Activated naive CD8-positive, alpha-beta T cell treated with anti-CD3 and anti-CD28 coated beads, Interleukin-2, amount 50 U/mL, for 16 hours (primary cell): ENCODE measurements around the gene TMEM120B.

ENCODE experiments used
- DNase-seq: peaks from one replicate; pipeline ENCODE4 v3.0.0-alpha.2; 2020; ENCODE audit warnings: low read depth, low spot score

Gene TMEM120B

GRCh38 chr12:121815263-121815662, 102.7 kb downstream of the TMEM120B start:
- DNase-seq = no peak

DNA sequence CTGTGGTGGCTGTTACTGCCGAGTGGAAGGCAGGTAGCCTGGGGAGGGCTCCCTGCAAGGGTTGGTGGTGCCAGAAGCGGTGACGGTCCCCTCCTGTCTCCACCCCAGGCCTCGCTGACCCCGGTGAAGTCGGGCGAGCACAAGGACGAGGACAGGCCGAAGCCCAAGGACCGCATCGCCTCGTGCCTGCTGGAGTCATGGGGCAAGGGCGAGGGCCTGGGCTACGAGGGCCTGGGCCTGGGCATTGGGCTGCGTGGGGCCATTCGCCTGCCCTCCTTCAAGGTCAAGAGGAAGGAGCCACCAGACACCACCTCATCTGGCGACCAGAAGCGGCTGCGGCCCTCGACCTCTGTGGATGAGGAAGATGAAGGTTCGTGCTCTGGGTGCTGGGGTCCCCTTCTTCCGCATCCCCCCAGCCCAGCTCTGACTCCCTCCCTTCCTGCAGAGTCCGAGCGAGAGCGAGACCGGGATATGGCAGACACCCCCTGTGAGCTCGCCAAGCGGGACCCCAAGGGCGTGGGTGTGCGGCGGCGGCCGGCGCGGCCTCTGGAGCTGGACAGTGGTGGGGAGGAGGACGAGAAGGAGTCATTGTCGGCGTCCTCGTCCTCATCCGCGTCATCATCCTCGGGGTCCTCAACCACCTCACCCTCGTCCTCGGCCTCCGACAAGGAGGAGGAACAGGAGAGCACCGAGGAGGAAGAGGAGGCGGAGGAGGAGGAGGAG, 104.5 kb downstream of the TMEM120B start:
- no peak for DNase-seq

GRCh38 chr12:121817648-121818043, 105.1 kb downstream of the TMEM120B start:
- no peak for DNase-seq

GRCh38 chr12:121819212-121819949, 106.8 kb downstream of the TMEM120B start:
- no peak for DNase-seq

DNA sequence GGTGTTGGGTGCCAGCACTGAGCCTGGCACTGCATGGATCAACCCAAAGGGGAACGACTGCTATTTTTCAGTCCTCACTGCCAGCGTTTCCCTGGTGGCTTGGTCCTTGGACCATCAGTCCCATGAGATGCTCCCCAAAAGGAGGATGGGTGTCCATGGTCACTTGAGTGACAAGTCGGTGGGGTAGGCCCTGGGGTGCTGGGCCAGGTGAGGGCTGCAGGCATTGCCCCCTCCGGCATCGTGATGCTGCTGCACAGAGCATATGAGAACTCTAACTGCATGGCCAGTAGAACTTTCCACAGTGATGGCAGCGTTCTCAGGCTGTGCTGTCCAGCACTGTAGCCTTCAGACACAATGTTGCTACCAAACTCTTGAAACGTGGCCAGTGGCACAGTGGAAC, 107.5 kb downstream of the TMEM120B start:
- DNase-seq = no peak

DNA sequence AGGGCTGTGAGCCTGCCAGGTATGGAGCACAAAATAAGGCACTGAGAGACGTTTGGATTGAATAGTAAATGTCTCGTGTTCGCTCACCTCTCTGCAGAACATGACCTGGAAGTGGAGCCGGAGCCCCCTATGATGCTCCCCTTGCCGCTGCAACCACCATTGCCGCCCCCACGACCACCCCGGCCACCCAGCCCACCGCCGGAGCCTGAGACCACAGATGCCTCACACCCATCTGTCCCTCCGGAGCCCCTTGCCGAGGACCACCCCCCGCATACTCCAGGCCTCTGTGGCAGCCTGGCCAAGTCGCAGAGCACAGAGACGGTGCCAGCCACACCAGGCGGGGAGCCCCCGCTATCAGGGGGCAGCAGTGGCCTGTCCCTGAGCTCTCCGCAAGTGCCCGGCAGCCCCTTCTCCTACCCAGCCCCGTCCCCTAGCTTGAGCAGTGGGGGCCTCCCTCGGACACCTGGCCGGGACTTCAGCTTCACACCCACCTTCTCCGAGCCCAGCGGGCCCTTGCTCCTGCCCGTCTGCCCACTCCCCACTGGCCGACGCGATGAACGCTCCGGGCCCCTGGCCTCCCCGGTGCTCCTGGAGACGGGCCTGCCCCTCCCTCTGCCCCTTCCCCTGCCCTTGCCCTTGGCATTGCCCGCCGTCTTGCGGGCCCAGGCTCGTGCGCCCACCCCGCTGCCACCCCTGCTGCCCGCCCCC, 110.0 kb downstream of the TMEM120B start:
- DNase-seq = no peak

- DNase-seq = no peak
Measured at GRCh38 chr12:121823101-121823726, 110.7 kb downstream of the TMEM120B start.

GRCh38 chr12:121823727-121824115, 111.2 kb downstream of the TMEM120B start:
- DNase-seq = no peak

DNA sequence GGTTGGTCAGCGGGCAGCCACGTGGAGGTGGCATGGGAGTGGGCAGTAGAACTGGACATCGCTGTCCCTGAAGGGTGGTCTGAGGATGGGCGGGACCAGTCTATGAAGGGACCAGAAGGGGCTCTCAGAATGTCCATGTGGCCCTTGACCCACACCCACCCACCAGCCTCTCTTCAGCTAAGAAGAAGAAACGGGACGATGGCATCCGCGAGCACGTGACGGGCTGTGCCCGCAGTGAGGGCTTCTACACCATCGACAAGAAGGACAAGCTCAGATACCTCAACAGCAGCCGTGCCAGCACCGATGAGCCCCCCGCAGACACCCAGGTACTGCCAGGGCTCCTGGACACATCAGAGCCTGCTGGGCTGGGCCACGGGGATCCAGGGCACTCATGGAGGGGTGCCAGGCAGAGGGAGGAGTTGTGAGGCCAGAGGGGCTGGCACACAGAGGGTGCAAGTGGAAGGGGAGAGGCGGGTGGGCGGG, 112.5 kb downstream of the TMEM120B start:
- DNase-seq = no peak

DNA sequence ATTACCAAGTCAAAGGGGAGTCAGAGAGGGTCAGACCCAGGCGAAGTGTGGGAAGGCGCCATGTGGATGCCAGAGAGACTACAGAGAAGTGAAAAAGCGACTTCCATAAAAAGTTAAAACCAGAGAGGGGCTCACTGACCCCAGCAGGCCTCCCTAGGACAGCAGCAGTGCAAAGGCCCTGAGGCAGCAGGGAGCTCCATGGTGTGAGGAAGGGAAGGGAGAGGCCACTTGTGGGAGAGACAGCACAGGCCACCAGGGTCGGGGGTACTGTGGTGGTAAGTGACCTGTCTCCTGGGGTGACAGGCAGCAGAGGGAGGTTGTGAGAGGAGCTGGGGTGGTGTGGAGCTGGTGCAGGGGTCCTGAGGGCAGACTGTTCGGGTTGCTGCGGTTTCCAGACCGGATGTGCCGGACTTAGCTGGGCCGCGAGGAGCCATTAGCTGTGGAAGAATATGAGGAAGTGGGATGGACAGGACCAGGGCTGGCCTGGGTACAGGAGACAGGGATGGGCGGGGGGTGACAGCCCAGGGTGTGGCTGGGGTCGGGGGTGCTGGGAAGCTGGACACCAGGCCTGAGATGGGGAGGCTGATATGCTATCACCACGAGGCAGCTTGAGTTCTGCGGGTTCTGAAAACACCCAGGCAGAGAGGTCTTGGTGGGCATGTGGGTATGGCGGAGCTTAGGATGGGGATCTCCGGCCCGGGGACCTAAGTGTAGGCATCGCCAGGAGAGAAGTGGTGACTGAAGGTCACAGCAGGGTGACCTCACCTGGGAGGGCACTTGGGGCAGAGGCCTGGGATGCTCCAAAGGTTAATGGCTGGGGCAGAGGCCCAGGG, 114.0 kb downstream of the TMEM120B start:
- DNase-seq = no peak

DNA sequence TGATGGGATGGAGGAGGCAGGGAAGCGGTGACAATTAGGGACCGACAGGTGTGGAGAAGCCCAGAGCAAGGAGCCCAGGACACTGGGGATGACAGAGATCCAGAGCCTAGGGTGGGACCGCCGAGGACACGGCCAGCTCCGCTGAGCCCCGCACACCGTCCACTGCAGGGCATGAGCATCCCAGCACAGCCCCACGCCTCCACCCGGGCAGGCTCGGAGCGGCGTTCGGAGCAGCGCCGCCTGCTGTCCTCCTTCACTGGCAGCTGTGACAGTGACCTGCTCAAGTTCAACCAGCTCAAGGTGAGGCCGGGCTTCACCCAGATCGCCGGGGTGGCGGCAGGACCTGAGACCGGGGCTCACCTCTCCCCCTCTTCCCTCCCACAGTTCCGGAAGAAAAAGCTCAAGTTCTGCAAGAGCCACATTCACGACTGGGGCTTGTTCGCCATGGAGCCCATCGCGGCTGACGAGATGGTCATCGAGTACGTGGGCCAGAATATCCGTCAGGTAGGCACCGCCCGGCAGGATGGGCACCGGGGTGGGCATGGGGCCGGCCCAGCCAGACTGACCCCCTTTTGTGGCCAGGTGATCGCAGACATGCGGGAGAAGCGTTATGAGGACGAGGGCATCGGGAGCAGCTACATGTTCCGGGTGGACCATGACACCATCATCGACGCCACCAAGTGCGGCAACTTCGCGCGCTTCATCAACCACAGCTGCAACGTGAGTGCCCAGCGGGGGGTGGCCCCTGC, 115.0 kb downstream of the TMEM120B start:
- no peak for DNase-seq

GRCh38 chr12:121828306-121828705, 115.8 kb downstream of the TMEM120B start:
- no peak for DNase-seq

GRCh38 chr12:121828826-121829225, 116.3 kb downstream of the TMEM120B start:
- no peak for DNase-seq

DNA sequence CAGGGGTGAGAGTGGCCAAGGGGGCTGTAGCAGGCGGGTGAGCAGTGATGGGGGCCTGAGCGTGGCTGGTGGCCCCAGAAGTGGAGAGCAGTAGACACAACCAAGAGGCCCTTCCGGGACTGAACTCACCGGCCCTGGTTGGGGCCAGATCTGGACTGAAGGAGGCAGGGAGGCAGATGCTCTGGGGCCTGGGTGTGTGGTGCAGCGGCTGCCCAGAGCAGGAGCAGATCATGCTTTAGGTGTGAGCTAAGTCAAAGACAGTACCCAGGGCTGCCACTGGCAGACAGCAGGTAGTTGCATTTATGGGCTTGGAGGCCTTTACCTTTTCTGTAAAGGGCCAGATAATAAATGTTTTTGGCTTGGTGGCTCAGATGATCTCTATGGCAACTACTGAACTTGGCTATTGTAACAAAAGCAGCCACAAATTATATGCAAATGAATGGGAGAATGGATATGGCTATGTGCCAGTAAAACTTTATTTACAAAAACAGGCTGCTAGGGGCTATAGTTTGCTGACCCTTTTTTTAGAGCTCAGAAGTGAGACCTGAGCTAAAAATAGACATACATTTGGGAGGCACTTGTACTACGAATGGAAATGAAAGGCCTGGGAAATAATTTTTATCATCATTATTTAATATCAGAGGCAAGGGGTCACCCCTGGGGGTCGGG, 116.8 kb downstream of the TMEM120B start:
- DNase-seq = no peak

- no peak for DNase-seq
Measured at GRCh38 chr12:121830134-121830533, 117.6 kb downstream of the TMEM120B start.

DNA sequence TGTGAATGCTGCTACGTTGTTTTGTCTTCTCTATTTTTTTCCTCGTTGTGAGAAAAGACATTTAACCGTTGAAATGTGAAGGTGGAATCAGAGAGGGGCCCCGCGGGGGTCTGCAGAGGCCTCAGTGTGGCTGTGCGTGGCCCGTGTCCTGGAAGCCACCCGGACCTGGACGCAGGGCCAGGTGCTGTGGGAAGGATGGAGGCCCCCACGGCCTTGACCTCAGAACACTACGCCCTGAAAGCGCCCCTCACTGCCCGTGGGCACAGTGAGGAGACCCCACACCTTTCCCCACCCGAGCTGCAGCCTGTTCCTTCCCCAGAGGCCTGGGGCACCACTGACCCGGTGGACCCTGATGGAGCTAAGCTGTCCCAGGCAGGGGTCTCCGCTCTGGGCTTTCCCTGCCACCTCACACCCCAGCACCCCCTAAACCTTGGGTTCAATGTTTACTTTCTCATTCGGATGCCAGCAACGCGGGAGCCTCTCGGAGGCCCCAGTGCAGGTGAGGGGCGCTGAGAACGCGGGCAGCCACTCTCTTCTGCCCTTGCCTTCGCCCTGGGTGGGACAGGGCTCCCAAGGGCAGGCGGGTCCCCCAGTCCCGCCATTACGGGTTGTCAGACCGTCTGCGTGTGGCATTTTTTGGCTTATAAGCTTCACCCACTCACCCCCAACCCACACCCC, 118.2 kb downstream of the TMEM120B start:
- no peak for DNase-seq
